HCT116 (cell line): ENCODE results near the gene HACD3. TPM values are rescaled to one million over a fixed set of nuclear protein-coding genes. Genes with fewer than 3 reads are reported as not detected.
A peak's percentile ranks its signal among the peaks of the same experiment; 100 is the strongest.

Source experiments
- ATAC-seq: fragments of 200-7000 bp; cut with Tn5 transposase; 2 replicates; pipeline ENCODE4 v1.9.1; 2020; ENCODE audit warnings: mild to moderate bottlenecking, moderate library complexity
- BruUV-seq: library from RNA; stranded (reverse); fragments of 400-500 nt; replicated peaks from 2 replicates; lab custom pipeline; 2021; lab: Mats Ljungman, UMichigan
- CTCF ChIA-PET: fragments of 300-600 bp; sonication (Branson Sonifier 250); formaldehyde crosslinking; loops from one replicate; lab custom pipeline; 2021; ENCODE audit warnings: antibody characterized with exemption; lab: Charles Lee
- POLR2A ChIA-PET: fragments of 300-600, 350-600 bp; sonication (Branson Sonifier 250); formaldehyde crosslinking; loops from one replicate; lab custom pipeline; 2021; ENCODE audit warnings: antibody characterized with exemption; lab: Charles Lee
- RAD21 ChIA-PET, 2 experiments: fragments of 300-600 bp; sonication (Branson Sonifier 250); formaldehyde crosslinking; loops; one replicate each; lab custom pipeline; 2023; ENCODE audit warnings: low total read pairs in 2 of 2; ENCODE audit not compliant: uncharacterized antibody in 2 of 2, unreplicated experiment in 2 of 2, low non-redundant PET in 1 of 2; lab: Charles Lee
- DNase-seq: peaks from one replicate; pipeline ENCODE4 v3.0.0-alpha.2; 2010; ENCODE audit warnings: low read depth, low spot score
- H2AFZ ChIP-seq: fragments of 200-600 bp; shearing (Covaris generic), sonication (generic); 2 replicates; pipeline ENCODE4 v1.6.1; 2017; ENCODE audit warnings: low read depth, mixed run types, mixed read lengths, antibody characterized with exemption, low read length; ENCODE audit not compliant: poor library complexity, severe bottlenecking
- H3K27ac ChIP-seq: 2 replicates; pipeline ENCODE4 v1.5.1; 2012; ENCODE audit warnings: low read depth, low read length
- H3K27me3 ChIP-seq: fragments of 200-600 bp; sonication (generic); 2 replicates; pipeline ENCODE4 v1.6.1; 2016; ENCODE audit warnings: mixed run types, low read length, mixed read lengths; ENCODE audit not compliant: insufficient read depth
- H3K36me3 ChIP-seq, 2 experiments: fragments of 200-500 bp in 1 of 2; fragments of 200-600 bp in 1 of 2; sonication (Bioruptor generic) in 1 of 2; sonication (generic) in 1 of 2; 2 replicates each; pipeline versions ENCODE4 v1.5.1 to v1.6.1; 2014 to 2016; ENCODE audit warnings: low read length in 2 of 2, inconsistent platforms in 1 of 2, mixed read lengths in 1 of 2, mixed run types in 1 of 2; ENCODE audit not compliant: insufficient read depth in 2 of 2, control insufficient read depth in 1 of 2
- H3K4me1 ChIP-seq, 2 experiments: fragments of 200-600 bp in 1 of 2; sonication (generic) in 1 of 2; 2 replicates each; pipeline versions ENCODE4 v1.5.1 to v1.6.1; 2012 to 2017; ENCODE audit warnings: low read length in 2 of 2, inconsistent platforms in 1 of 2, mild to moderate bottlenecking in 1 of 2, mixed read lengths in 1 of 2, mixed run types in 1 of 2, moderate library complexity in 1 of 2; ENCODE audit not compliant: insufficient read depth in 2 of 2, control insufficient read depth in 1 of 2
- H3K4me2 ChIP-seq: fragments of 200-600 bp; sonication (generic); 2 replicates; pipeline ENCODE4 v1.6.1; 2017; ENCODE audit warnings: mixed run types, low read length, mixed read lengths
- H3K4me3 ChIP-seq, 2 experiments: fragments of 200-600 bp in 1 of 2; sonication (generic) in 1 of 2; replicated peaks in 1 of 2; 2 replicates each; pipeline ENCODE4 v1.5.1; 2011 to 2016; ENCODE audit warnings: low read length in 2 of 2, control low read depth in 1 of 2, low read depth in 1 of 2, mild to moderate bottlenecking in 1 of 2, mixed read lengths in 1 of 2, mixed run types in 1 of 2
- H3K79me2 ChIP-seq: fragments of 200-600 bp; sonication (generic); 2 replicates; pipeline ENCODE4 v1.6.1; 2017; ENCODE audit warnings: mild to moderate bottlenecking, mixed run types, low read length, moderate library complexity, mixed read lengths; ENCODE audit not compliant: insufficient read depth
- H3K9ac ChIP-seq: fragments of 200-600 bp; sonication (generic); 2 replicates; pipeline ENCODE4 v1.6.1; 2016; ENCODE audit warnings: low read length, mixed read lengths
- H3K9me2 ChIP-seq: fragments of 200-600 bp; sonication (generic), shearing (Covaris generic); 2 replicates; pipeline ENCODE4 v1.6.1; 2017; ENCODE audit warnings: mixed run types, mild to moderate bottlenecking, moderate library complexity; ENCODE audit not compliant: insufficient read depth
- H3K9me3 ChIP-seq, 2 experiments: fragments of 200-500 bp in 1 of 2; fragments of 200-600 bp in 1 of 2; sonication (Bioruptor generic) in 1 of 2; sonication (generic) in 1 of 2; 2 replicates each; pipeline ENCODE4 v1.6.1; 2014 to 2017; ENCODE audit warnings: low read length in 2 of 2, mixed read lengths in 2 of 2, inconsistent platforms in 1 of 2, low read depth in 1 of 2, mild to moderate bottlenecking in 1 of 2, mixed run types in 1 of 2, moderate library complexity in 1 of 2; ENCODE audit not compliant: control insufficient read depth in 1 of 2, insufficient read depth in 1 of 2
- H4K20me1 ChIP-seq: fragments of 200-600 bp; sonication (generic), shearing (Covaris generic); 2 replicates; pipeline ENCODE4 v1.6.1; 2017; ENCODE audit warnings: mixed run types, mild to moderate bottlenecking, moderate library complexity; ENCODE audit not compliant: insufficient read depth
- JUND ChIP-seq: IDR thresholded peaks from 2 replicates; pipeline ENCODE4 v1.6.1; 2012
- SIN3A ChIP-seq: IDR thresholded peaks from 2 replicates; pipeline ENCODE4 v1.6.1; 2012; ENCODE audit warnings: low read depth
- ZBTB33 ChIP-seq: IDR thresholded peaks from 2 replicates; pipeline ENCODE4 v1.6.1; 2011; ENCODE audit warnings: mild to moderate bottlenecking, low read length, moderate library complexity; ENCODE audit not compliant: insufficient replicate concordance; ENCODE audit errors: extremely low read depth
- intact Hi-C: fragments of 100-400 bp; cut with micrococcal nuclease; formaldehyde crosslinking; loops from 2 replicates; pipeline ENCODE4 v1.10.0; 2022
- total RNA-seq: library from RNA; stranded (reverse); gene quantifications from one replicate; pipeline ENCODE4 v1.2.1, GENCODE V29; 2021; ENCODE audit not compliant: unreplicated experiment

The HACD3 gene
- total RNA-seq, 1 experiment from 2014 or later: 57.5 TPM

GRCh38 chr15:65611888-65612615 is 81.8 kb downstream of the HACD3 start (continued):
- TF ChIP-seq ZBTB33: no peak

- H2AFZ ChIP-seq: no peak overlapping the region
- TF ChIP-seq JUND (no peak), SIN3A (no peak)
- H3K9me3 ChIP-seq: no peaks in the 10 kb centered on the region
- peaks cover 33% of the 10 kb centered on the region for H3K79me2 ChIP-seq
- H4K20me1 ChIP-seq: no peaks in the 10 kb centered on the region
- H3K9ac ChIP-seq: 0 out of 2 replicates have a peak overlapping the region, but pooled peaks have one; percentile 96
- no peak overlapping the region for H3K4me3 ChIP-seq
- CTCF ChIA-PET: no interaction called here
- intact Hi-C loops: loop anchor here (5.0 kb wide), 1 partner anchor 290 kb away; no protein-coding TSS in a partner anchor
- POLR2A ChIA-PET: no interaction called here
- no TSS peak for BruUV-seq
- peak overlapping the region; percentile 76 for H3K4me2 ChIP-seq
- no peaks in the 10 kb centered on the region for H3K9me2 ChIP-seq
- RAD21 ChIA-PET: interaction anchor here in 1 of 2 experiments (0.6 kb wide), 1 partner anchor 64 kb away, joined by 4 read pairs; no protein-coding TSS in a partner anchor
- H3K36me3 ChIP-seq: no peaks in the 10 kb centered on the region; a peak in 1 of 4 replicates
- ATAC-seq (no peak), DNase-seq (no peak)
- no peaks in the 10 kb centered on the region for H3K27me3 ChIP-seq
- peaks cover 15 to 19% of the 10 kb centered on the region in 2 experiments for H3K4me1 ChIP-seq
- no peak overlapping the region for H3K27ac ChIP-seq
Measured at GRCh38 chr15:65612616-65612946, 82.3 kb downstream of the HACD3 start.
